Chondrocyte (in vitro differentiated cells): Measurements from ENCODE around the gene ZNF597. TPM values are rescaled to one million over a fixed set of nuclear protein-coding genes. Genes with fewer than 3 reads are reported as not detected.
"Not testable (repeated sequence)": the region's sequence is repeated elsewhere in the genome, so short reads cannot be mapped to it uniquely, and the experiment has no call there.

Source experiments
- DNase-seq: peaks from one replicate; pipeline ENCODE4 v3.0.0; 2021; ENCODE audit warnings: mixed read lengths, low spot score
- H3K27ac Mint-ChIP-seq: one replicate; pipeline ENCODE4 v1.8.0; 2021; ENCODE audit warnings: mild to moderate bottlenecking, moderate library complexity, mixed read lengths; ENCODE audit not compliant: unreplicated experiment
- H3K27me3 Mint-ChIP-seq: 2 replicates; pipeline ENCODE4 v1.8.0; 2021; ENCODE audit warnings: low read depth, mixed read lengths
- H3K36me3 Mint-ChIP-seq: 2 replicates; pipeline ENCODE4 v1.8.0; 2021; ENCODE audit warnings: low read depth, mixed read lengths
- H3K4me1 Mint-ChIP-seq: 2 replicates; pipeline ENCODE4 v1.8.0; 2021; ENCODE audit warnings: low read depth, mild to moderate bottlenecking, mixed read lengths
- H3K4me3 Mint-ChIP-seq: one replicate; pipeline ENCODE4 v1.8.0; 2021; ENCODE audit warnings: mild to moderate bottlenecking, moderate library complexity, mixed read lengths; ENCODE audit not compliant: unreplicated experiment
- H3K9me3 Mint-ChIP-seq: 2 replicates; pipeline ENCODE4 v1.8.0; 2021; ENCODE audit warnings: low read depth, mixed read lengths
- total RNA-seq: library from RNA; stranded (reverse); gene quantifications from 3 replicates; pipeline ENCODE4 v1.2.1, GENCODE V29; 2021
- TF ChIP-seq, protein P1 (sequence below): fragments of 200-600 bp; sonication (generic); IDR thresholded peaks from 2 replicates; pipeline ENCODE4 v1.5.0; 2021; ENCODE audit warnings: antibody characterized with exemption, mild to moderate bottlenecking, moderate library complexity

The ZNF597 gene
- total RNA-seq, 1 donor from 2014 or later: 2.5 TPM

GRCh38 chr16:3474136-3474779, 31.0 kb upstream of the ZNF597 start:
- Mint-ChIP-seq H3K4me3 (no peak overlapping the region), H3K27me3 (no peaks in the 10 kb centered on the region), H3K9me3 (no peaks in the 10 kb centered on the region), H3K36me3 (peaks cover under 1% of the 10 kb centered on the region), H3K4me1 (peaks cover 5% of the 10 kb centered on the region), H3K27ac (no peak overlapping the region)
- TF ChIP-seq, protein P1, sequence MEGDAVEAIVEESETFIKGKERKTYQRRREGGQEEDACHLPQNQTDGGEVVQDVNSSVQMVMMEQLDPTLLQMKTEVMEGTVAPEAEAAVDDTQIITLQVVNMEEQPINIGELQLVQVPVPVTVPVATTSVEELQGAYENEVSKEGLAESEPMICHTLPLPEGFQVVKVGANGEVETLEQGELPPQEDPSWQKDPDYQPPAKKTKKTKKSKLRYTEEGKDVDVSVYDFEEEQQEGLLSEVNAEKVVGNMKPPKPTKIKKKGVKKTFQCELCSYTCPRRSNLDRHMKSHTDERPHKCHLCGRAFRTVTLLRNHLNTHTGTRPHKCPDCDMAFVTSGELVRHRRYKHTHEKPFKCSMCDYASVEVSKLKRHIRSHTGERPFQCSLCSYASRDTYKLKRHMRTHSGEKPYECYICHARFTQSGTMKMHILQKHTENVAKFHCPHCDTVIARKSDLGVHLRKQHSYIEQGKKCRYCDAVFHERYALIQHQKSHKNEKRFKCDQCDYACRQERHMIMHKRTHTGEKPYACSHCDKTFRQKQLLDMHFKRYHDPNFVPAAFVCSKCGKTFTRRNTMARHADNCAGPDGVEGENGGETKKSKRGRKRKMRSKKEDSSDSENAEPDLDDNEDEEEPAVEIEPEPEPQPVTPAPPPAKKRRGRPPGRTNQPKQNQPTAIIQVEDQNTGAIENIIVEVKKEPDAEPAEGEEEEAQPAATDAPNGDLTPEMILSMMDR: no peak
- DNase-seq: no peak

DNA sequence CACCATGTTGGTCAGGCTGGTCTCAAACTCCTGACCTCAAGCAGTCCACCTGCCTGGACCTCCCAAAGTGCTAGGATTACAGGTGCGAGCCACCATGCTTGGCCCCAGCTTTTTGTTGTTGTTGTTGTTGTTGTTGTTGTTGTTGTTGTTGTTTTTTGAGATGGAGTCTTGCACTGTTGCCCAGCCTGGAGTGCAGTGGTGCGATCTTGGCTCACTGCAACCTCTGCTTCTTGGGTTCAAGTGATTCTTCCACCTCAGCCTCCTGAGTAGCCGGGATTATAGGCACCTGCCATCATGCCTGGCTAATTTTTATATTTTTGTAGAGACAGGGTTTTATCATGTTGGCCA, 30.3 kb upstream of the ZNF597 start:
- not testable (repeated sequence) for H3K4me3 Mint-ChIP-seq, H3K36me3 Mint-ChIP-seq, H3K27me3 Mint-ChIP-seq, H3K4me1 Mint-ChIP-seq, H3K9me3 Mint-ChIP-seq, H3K27ac Mint-ChIP-seq, DNase-seq

- H3K36me3 Mint-ChIP-seq: no peaks in the 10 kb centered on the region
- H3K4me1 Mint-ChIP-seq: peaks cover 9% of the 10 kb centered on the region
- no peak overlapping the region for H3K4me3 Mint-ChIP-seq
- no peaks in the 10 kb centered on the region for H3K27me3 Mint-ChIP-seq
- TF ChIP-seq, protein P1: no peak
- no peaks in the 10 kb centered on the region for H3K9me3 Mint-ChIP-seq
- H3K27ac Mint-ChIP-seq: peak overlapping the region; percentile 71
- no peak for DNase-seq
Observed at GRCh38 chr16:3472878-3473595, 29.7 kb upstream of the ZNF597 start.

DNA sequence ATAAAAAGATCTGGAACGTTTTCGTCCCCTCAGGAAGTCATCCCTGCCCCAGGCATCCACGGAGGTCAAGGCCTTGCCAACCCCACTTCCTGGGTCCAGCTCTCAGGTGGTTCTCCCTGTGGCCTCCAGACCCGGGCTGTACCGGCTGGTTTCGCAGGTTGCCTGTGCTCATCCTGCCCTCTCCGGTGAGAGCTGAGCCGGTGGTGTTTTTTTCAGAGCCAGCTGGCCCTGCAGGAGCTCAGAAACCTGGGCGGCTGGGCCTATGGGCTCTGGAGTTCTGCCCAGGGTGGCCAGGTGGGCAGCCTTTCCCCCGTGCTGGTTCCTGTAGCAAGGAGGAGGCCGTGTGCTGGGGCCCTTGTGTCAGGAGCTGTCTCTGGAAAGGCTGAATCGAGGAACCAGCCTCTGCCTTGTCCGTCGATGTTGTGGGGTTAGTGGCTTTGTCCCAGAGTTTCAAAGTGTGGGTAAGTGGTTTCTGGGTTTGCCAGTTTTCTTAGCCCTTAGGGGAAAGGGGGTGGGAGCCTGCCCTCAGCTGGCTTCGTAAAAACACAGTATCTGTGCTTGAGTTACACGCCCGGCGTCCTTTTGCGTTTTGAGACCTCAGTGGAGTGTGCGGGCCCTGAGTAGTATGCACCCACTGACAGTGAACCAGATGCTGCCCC, 28.3 kb upstream of the ZNF597 start:
- Mint-ChIP-seq H3K27me3 (no peaks in the 10 kb centered on the region), H3K27ac (no peak overlapping the region), H3K4me1 (peaks cover 10% of the 10 kb centered on the region), H3K9me3 (no peaks in the 10 kb centered on the region), H3K36me3 (peaks cover under 1% of the 10 kb centered on the region), H3K4me3 (no peak overlapping the region)
- no peak for DNase-seq
- TF ChIP-seq, protein P1: no peak

DNA sequence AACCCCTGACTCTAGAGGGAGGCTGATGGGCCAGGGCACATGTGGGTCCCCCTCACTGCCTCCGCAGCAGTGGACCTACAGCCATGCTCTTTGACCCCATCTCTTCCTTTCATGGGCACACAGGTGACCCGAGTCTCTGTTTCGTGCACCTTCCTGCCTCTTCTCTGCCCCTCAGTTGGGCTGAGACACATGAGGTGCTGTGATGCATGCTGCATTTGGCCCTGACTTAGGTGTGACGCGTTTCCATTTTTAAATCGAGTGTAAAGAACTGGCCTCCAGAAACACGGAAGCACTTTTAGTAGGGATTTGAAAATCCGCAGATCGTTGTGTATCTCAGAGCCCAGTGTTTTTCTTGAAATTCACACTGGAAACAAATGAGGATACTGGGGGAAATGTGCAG, 27.4 kb upstream of the ZNF597 start:
- Mint-ChIP-seq H3K4me3 (no peak overlapping the region), H3K9me3 (no peaks in the 10 kb centered on the region), H3K36me3 (peaks cover 4% of the 10 kb centered on the region), H3K27me3 (no peaks in the 10 kb centered on the region), H3K27ac (no peak overlapping the region), H3K4me1 (peaks cover 10% of the 10 kb centered on the region)
- no peak for DNase-seq
- TF ChIP-seq, protein P1: no peak
